ENCODE measurements around the gene CRELD1.
"Not testable (repeated sequence)": the region's sequence is repeated elsewhere in the genome, so short reads cannot be mapped to it uniquely, and the experiment has no call there.

Gene CRELD1

GRCh38 chr3:9899289-9899791, 34.3 kb upstream of the CRELD1 start:
- DNase-seq (ENCODE audit: low read depth) = no peak
- no peak for TF ChIP-seq CTCF (conservative IDR thresholded peaks at IDR 0.05; ENCODE audit: low read length)
- H3K4me3 ChIP-seq (ENCODE audit: low read length) = no peak overlapping the region

- DNase-seq (ENCODE audit: low read depth); H3K4me3 ChIP-seq (ENCODE audit: low read length): not testable (repeated sequence)
Measured at GRCh38 chr3:9900965-9901415, 32.6 kb upstream of the CRELD1 start.

- DNase-seq (ENCODE audit: low read depth) = no peak
- H3K4me3 ChIP-seq (ENCODE audit: low read length) = no peak overlapping the region
- no peak for TF ChIP-seq CTCF (conservative IDR thresholded peaks at IDR 0.05; ENCODE audit: low read length)
Measured at GRCh38 chr3:9901967-9902366, 31.7 kb upstream of the CRELD1 start.

- TF ChIP-seq CTCF (conservative IDR thresholded peaks at IDR 0.05; ENCODE audit: low read length) = no peak
Measured at GRCh38 chr3:9902372-9903237, 31.0 kb upstream of the CRELD1 start, which contains the start of gene IL17RE. Gene IL17RE (plus strand): TSS chr3:9902848. CDS start chr3:9902933, 85 bp downstream.

GRCh38 chr3:9903238-9903624, 30.4 kb upstream of the CRELD1 start:
- TF ChIP-seq CTCF (conservative IDR thresholded peaks at IDR 0.05; ENCODE audit: low read length) = no peak
- H3K4me3 ChIP-seq (ENCODE audit: low read length) = peak overlapping the region; percentile 20
- DNase-seq (ENCODE audit: low read depth) = peak; percentile 37

More at GRCh38 chr3:9902372-9903237, 31.0 kb upstream of the CRELD1 start, which contains the start of gene IL17RE:
- peak within 1 kb of the TSS; percentile 20 for H3K4me3 ChIP-seq (ENCODE audit: low read length)
- DNase-seq (ENCODE audit: low read depth) = no peak

GRCh38 chr3:9903904-9904303, 29.7 kb upstream of the CRELD1 start:
- no peak for TF ChIP-seq CTCF (conservative IDR thresholded peaks at IDR 0.05; ENCODE audit: low read length)
- no peak for DNase-seq (ENCODE audit: low read depth)
- no peak overlapping the region for H3K4me3 ChIP-seq (ENCODE audit: low read length)

GRCh38 chr3:9906480-9906879, 27.2 kb upstream of the CRELD1 start:
- TF ChIP-seq CTCF (conservative IDR thresholded peaks at IDR 0.05; ENCODE audit: low read length) = no peak
- no peak overlapping the region for H3K4me3 ChIP-seq (ENCODE audit: low read length)
- no peak for DNase-seq (ENCODE audit: low read depth)
